Tibial nerve (tissue), 4 donors: ENCODE results near the gene RAB34. TPM values are rescaled to one million over a fixed set of nuclear protein-coding genes. Genes with fewer than 3 reads are reported as not detected.

Experiments used
- DNase-seq, 2 donors: peaks; one replicate each; pipeline ENCODE4 v3.0.0-alpha.2; 2019; ENCODE audit warnings: low spot score in 2 of 2
- H3K27ac ChIP-seq, 4 donors: fragments of 200-600 bp; sonication (generic) in 3 of 4; one replicate each; pipeline ENCODE4 v1.5.1; 2017 to 2019; ENCODE audit warnings: mild to moderate bottlenecking in 1 of 4
- H3K27me3 ChIP-seq, 2 donors: fragments of 200-600 bp; sonication (generic) in 1 of 2; one replicate each; pipeline versions ENCODE4 v1.5.1 to v1.6.0; 2017 to 2019
- H3K36me3 ChIP-seq, 3 donors: fragments of 200-600 bp; sonication (generic); one replicate each; pipeline ENCODE4 v1.5.1; 2018 to 2019
- H3K4me1 ChIP-seq, 4 donors: fragments of 200-600 bp; sonication (generic) in 3 of 4; one replicate each; pipeline ENCODE4 v1.5.1; 2017 to 2019
- H3K4me3 ChIP-seq, 4 donors: fragments of 200-600 bp; sonication (generic) in 3 of 4; one replicate each; pipeline ENCODE4 v1.5.1; 2017 to 2019; ENCODE audit warnings: mild to moderate bottlenecking in 1 of 4, moderate library complexity in 1 of 4
- H3K9me3 ChIP-seq, 4 donors: fragments of 200-600 bp; sonication (generic) in 3 of 4; one replicate each; pipeline ENCODE4 v1.5.1; 2017 to 2019
- EP300 ChIP-seq, 2 donors: sonication (generic); formaldehyde crosslinking; IDR thresholded peaks; one replicate each; pipeline ENCODE4 v1.6.1; 2017; ENCODE audit warnings: antibody characterized with exemption in 2 of 2, mild to moderate bottlenecking in 1 of 2
- POLR2A ChIP-seq, 2 donors: fragments of 450-650 bp; IDR thresholded peaks; one replicate each; pipeline ENCODE4 v1.6.1; 2017; ENCODE audit warnings: antibody characterized with exemption in 2 of 2, mild to moderate bottlenecking in 2 of 2, moderate library complexity in 2 of 2
- WGBS, 2 donors: methylation state at CpG; one replicate each; pipeline ENCODE4 v1.1.5; 2018; 5-methylcytosine and 5-hydroxymethylcytosine counted together
- total RNA-seq, 4 donors: library from RNA; depleted of rRNA; stranded (reverse); fragments of >200 nt; gene quantifications; one replicate each; pipeline ENCODE4 v1.1.0, GENCODE V29; 2016
- TF ChIP-seq, protein P1 (sequence below), 5 experiments: fragments of 200-600 bp in 3 of 5; fragments of 450-650 bp in 2 of 5; sonication (generic) in 3 of 5; IDR thresholded peaks; one replicate each; pipeline ENCODE4 v1.5.1; 2016 to 2019; ENCODE audit warnings: antibody characterized with exemption in 5 of 5, mild to moderate bottlenecking in 3 of 5, moderate library complexity in 2 of 5

Gene RAB34
- total RNA-seq, 4 donors from 2014 or later, result 189 to 298 (median 196) TPM

GRCh38 chr17:28748852-28749515, 31.3 kb upstream of the RAB34 start:
- WGBS, 2 donors, result 58 to 66% methylated on average over 17 to 18 of the region's 18 CpGs
- peaks cover 0 to 64% (median 28%) of the 10 kb centered on the region in 4 donors for H3K4me1 ChIP-seq
- H3K9me3 ChIP-seq, result no peaks in the 10 kb centered on the region
- no peak overlapping the region for H3K4me3 ChIP-seq
- peaks cover 0 to 49% (median 0%) of the 10 kb centered on the region in 3 donors for H3K36me3 ChIP-seq
- DNase-seq, result no peak
- no peaks in the 10 kb centered on the region for H3K27me3 ChIP-seq
- peak overlapping the region in 3 of 4 donors; percentile 52 to 93 (median 72) for H3K27ac ChIP-seq
- TF ChIP-seq, protein P1, sequence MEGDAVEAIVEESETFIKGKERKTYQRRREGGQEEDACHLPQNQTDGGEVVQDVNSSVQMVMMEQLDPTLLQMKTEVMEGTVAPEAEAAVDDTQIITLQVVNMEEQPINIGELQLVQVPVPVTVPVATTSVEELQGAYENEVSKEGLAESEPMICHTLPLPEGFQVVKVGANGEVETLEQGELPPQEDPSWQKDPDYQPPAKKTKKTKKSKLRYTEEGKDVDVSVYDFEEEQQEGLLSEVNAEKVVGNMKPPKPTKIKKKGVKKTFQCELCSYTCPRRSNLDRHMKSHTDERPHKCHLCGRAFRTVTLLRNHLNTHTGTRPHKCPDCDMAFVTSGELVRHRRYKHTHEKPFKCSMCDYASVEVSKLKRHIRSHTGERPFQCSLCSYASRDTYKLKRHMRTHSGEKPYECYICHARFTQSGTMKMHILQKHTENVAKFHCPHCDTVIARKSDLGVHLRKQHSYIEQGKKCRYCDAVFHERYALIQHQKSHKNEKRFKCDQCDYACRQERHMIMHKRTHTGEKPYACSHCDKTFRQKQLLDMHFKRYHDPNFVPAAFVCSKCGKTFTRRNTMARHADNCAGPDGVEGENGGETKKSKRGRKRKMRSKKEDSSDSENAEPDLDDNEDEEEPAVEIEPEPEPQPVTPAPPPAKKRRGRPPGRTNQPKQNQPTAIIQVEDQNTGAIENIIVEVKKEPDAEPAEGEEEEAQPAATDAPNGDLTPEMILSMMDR (IDR thresholded peaks at IDR 0.05), result no peak
- TF ChIP-seq EP300 (IDR thresholded peaks at IDR 0.05) (no peak), POLR2A (IDR thresholded peaks at IDR 0.05) (no peak)

DNA sequence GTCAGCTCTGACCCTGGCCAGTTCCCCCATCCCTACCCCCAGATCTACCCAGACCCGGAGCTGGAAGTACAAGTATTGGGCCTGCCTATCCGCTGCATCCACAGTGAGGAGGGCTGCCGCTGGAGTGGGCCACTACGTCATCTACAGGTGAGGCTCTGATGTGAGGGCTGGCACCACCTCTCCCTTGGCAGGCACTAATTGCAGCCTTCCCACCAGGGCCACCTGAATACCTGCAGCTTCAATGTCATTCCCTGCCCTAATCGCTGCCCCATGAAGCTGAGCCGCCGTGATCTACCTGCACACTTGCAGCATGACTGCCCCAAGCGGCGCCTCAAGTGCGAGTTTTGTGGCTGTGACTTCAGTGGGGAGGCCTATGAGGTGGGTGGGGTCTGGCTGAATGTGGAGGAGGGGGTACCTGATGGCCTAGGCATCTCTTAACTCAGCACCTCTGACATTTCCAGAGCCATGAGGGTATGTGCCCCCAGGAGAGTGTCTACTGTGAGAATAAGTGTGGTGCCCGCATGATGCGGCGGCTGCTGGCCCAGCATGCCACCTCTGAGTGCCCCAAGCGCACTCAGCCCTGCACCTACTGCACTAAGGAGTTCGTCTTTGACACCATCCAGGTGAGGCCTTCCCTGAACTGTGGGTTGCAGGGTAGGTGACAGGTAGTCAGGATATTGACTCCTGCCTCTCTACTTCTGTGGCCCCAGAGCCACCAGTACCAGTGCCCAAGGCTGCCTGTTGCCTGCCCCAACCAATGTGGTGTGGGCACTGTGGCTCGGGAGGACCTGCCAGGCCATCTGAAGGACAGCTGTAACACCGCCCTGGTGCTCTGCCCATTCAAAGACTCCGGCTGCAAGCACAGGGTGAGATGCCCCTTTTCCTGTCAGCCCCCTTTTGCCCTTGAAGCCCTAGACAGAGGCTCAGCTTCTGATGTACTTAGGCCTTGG, 30.4 kb upstream of the RAB34 start:
- Histone ChIP-seq H3K4me3 (no peak overlapping the region), H3K27me3 (no peaks in the 10 kb centered on the region), H3K4me1 (peaks cover 0 to 69% (median 32%) of the 10 kb centered on the region in 4 donors), H3K36me3 (peaks cover 0 to 49% (median 0%) of the 10 kb centered on the region in 3 donors), H3K9me3 (no peaks in the 10 kb centered on the region), H3K27ac (peak overlapping the region in 3 of 4 donors; percentile 93 to 100 (median 99))
- TF ChIP-seq POLR2A (IDR thresholded peaks at IDR 0.05), result no peak
- TF ChIP-seq, protein P1 (IDR thresholded peaks at IDR 0.05), result no peak
- TF ChIP-seq EP300 (IDR thresholded peaks at IDR 0.05), result no peak
- DNase-seq, result no peak
- 81 to 83% methylated on average over 12 to 16 of the region's 18 CpGs for WGBS, 2 donors

- WGBS, 2 donors, result 26 to 42% methylated on average over 5 to 6 of the region's 7 CpGs
- no peaks in the 10 kb centered on the region for H3K9me3 ChIP-seq
These were observed 29.5 kb upstream of the RAB34 start for GRCh38 chr17:28747051-28747691.

DNA sequence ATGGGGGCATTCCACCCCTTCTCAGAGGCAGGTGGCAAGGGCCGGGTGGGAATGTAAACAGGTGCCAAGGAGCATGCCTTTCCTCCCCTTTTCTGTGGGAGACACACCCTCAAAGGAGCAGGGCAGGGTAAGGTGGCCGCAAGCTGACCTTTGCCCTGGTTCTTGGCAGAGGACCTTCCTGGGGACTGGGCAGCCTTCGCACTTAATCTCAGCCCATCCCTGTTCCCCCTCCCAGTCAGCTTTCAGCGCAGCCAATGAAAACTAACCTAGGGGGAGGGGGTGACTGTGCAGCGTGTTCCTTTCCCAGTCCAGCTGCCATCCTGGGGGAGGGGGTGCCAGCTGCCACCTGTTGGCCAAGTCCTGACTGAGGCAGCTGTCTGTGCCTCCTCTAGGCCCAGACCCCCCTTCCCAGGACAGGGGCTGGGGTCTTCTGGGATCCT, 29.0 kb upstream of the RAB34 start:
- Histone ChIP-seq H3K4me1 (peaks cover 0 to 82% (median 40%) of the 10 kb centered on the region in 4 donors), H3K9me3 (no peaks in the 10 kb centered on the region), H3K27me3 (no peaks in the 10 kb centered on the region), H3K27ac (peak overlapping the region; percentile 93 to 100 (median 98)), H3K36me3 (peaks cover 0 to 41% (median 0%) of the 10 kb centered on the region in 3 donors), H3K4me3 (peak overlapping the region in 1 of 4 donors; percentile 63)
- TF ChIP-seq, protein P1 (IDR thresholded peaks at IDR 0.05), result no peak
- TF ChIP-seq POLR2A (IDR thresholded peaks at IDR 0.05) (no peak), EP300 (IDR thresholded peaks at IDR 0.05) (no peak)
- WGBS, 2 donors, result 9 to 20% methylated on average over 5 of the region's 5 CpGs
- DNase-seq, result no peak

More at GRCh38 chr17:28747051-28747691, 29.5 kb upstream of the RAB34 start:
- TF ChIP-seq, protein P1 (IDR thresholded peaks at IDR 0.05), result no peak
- no peak for TF ChIP-seq POLR2A (IDR thresholded peaks at IDR 0.05)
- no peak for TF ChIP-seq EP300 (IDR thresholded peaks at IDR 0.05)
- no peak for DNase-seq
- H3K36me3 ChIP-seq, result peaks cover 0 to 45% (median 0%) of the 10 kb centered on the region in 3 donors
- H3K4me3 ChIP-seq, result peak overlapping the region in 1 of 4 donors; percentile 63
- H3K4me1 ChIP-seq, result peaks cover 0 to 76% (median 37%) of the 10 kb centered on the region in 4 donors
- H3K27ac ChIP-seq, result peak overlapping the region; percentile 93 to 100 (median 98)
- no peaks in the 10 kb centered on the region for H3K27me3 ChIP-seq
